Hematopoietic multipotent progenitor cell treated with erythropoietin and hydrocortisone succinate and interleukin-3 and kit ligand, for 17 days (in vitro differentiated cells): Measurements from ENCODE around the gene ASPHD2.
"Not testable (repeated sequence)": the region's sequence is repeated elsewhere in the genome, so short reads cannot be mapped to it uniquely, and the experiment has no call there.

Experiments
- DNase-seq: peaks from one replicate; pipeline ENCODE4 v3.0.0-alpha.2; 2015; ENCODE audit warnings: low spot score

The ASPHD2 gene

GRCh38 chr22:26416670-26417276 lies 12.3 kb upstream of the ASPHD2 start:
- DNase-seq: no peak

- DNase-seq: no peak
Observed at GRCh38 chr22:26417406-26417805, 11.7 kb upstream of the ASPHD2 start.

- DNase-seq: no peak
Observed at GRCh38 chr22:26418620-26419019, 10.4 kb upstream of the ASPHD2 start.

DNA sequence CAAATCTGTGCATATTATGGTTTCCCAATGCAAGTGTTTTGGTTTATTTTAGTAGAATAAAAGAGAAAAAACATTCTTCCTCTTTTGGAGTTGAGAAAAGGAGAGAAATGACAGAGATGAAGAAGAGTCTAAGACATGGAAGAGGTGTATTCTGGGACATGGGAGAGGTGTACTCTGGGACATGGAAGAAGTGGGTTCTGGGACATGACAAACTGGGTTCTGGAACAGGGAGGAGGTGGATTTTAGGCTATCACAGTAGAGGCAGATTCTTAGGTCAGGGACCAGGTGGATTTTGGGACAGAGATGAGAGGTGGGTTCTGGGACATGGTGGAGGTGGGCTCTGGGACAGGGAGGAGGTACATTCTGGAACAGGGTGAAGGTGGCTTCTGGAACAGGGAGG lies 2.1 kb upstream of the ASPHD2 start:
- DNase-seq: no peak

DNA sequence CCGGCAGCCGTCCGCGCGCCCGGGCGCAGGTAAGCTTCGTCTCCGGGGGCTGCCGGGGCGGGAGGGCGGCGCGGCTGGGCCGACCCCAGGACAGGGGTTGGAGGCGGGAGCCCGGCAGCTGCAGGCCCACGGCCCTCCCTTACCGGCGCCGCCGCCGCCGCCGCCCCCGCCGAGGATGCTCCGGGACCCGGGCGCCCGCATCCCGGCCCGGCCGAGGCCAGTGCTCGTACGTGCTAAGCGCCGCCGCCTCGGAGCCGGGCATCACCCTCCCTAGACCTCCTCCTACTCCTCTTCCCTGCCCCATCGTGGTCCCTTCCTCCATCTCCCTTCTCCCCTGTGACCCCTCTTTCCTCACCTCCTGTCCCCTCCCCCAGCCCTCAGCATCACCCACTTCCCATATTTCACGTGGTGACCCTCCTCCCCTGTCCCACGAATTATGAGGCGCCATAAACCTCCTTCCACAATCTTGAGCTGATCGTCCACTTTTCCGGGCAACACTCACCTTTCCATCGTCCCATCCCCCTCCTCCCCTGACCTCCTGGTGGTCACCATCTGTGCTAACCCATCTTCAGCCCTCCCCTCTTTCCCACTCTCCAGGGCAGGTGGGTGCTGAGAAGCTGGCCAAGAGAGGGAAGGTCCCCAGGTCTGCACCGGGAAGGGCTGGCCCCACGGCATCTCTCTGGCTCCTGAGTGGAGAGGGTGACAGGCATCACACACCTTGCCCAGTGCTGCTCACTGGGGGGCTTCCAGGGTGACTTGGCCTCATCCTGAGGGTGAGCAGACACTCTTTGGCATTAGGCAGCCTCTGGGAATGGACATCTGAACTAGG lies 612 bp downstream of the ASPHD2 start:
- no peak for DNase-seq

- no peak for DNase-seq
Observed at GRCh38 chr22:26430600-26430999, 1.5 kb downstream of the ASPHD2 start.

DNA sequence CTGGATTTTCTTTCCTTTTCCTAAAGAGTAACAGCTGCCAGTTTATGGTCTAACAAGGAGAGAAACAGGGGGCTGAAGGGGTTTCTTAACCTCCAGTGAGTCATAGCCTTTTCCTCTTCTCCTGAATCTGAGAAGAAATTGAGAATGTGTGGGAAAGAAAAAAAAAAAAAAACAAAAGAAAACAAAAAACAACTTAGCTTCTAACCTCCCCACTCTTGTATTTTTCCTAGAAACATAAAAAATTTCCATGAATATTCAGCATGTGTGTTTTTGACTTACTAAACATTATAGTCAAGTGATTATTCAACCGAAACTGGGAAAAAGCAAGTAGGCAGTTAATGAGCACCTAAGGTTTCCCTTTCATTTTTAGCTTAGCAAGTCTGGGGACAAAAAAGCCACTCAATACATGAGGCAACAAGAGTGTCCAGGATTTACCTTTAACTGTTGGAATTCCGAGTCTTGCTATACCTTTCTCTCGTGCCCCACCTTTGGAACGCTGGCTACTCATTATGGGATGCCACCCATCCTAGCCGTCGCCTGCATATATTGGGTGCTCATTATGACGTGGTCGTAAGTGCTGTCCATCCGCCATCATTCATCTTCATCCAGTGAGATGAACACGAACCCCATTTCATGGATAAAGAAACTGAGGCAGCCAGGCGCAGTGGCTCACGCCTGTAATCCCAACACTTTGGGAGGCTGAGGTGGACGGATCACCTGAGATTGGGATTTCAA lies 2.4 kb downstream of the ASPHD2 start:
- no peak for DNase-seq

GRCh38 chr22:26432619-26433311 lies 3.7 kb downstream of the ASPHD2 start:
- no peak for DNase-seq

GRCh38 chr22:26433805-26434204 lies 4.7 kb downstream of the ASPHD2 start:
- no peak for DNase-seq

DNA sequence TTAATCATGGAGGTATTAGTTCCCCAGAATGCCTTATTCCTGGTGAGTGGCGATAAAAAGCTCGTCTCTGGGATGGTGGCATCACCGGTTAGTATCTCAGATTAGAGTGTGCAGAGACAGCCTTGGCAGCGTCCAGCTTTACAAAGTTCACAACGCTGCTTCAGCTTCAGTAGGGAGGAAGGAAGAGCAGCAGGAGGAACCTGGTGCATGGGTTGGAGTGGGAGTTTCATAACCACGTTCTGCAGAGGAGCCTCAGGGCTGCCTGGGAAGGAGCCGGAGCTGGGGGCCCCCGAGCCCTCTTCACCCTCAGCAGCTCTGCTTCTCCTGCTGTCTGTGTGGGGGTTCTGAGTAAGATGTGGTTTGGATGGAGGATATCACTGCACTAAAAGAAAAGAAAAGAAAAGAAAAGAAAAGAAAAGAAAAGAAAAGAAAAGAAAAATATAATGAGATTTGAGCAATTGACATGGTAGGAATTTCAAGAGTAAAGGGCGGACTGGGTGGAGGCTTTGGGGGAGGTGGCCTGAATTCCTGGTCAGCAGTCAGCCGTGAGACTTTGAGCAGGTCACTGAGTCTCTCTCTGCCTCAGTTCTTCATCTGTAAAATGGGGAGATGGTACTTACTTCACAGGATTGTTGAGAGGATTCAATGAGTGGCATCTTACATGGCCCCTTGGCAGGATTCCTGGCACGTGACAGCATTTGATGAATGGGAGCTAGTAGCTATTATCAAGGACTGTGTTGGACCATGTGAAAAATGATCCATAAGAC lies 6.5 kb downstream of the ASPHD2 start:
- no peak for DNase-seq

- DNase-seq: no peak
Observed at GRCh38 chr22:26436903-26437515, 7.9 kb downstream of the ASPHD2 start.

DNA sequence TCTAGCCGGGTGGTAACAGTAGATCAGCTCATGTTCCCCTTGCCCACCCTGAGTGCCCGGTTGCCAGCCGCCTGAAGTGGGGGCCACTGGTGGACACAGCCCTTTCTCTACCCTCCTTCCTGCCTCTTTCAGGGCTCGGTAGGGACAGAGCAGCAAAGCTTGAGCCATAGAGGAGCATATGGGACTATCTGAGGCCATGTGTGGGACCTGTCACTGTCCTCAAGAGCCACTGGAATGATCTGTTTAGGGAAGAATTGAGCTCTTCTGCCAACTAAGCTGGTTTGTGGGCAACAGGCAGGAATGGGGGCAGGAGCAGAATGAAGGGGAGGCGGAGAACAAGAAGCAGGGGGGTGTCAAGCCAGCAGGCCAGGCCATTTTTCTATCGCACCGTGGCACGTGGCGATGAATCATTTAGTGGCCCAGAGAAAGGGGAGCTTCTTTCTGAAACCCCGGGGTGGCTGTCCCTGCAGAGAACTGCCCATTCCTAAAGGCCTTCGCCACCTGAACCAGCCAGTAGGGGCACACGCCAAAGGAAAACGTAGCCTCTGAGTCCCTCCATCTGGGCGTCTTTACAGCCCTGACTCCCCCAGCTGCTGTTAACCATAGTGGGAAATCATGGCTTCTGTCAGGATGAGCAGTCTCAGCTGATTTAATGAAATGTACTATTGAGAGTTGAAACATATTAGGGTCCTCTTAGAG lies 8.8 kb downstream of the ASPHD2 start:
- no peak for DNase-seq

DNA sequence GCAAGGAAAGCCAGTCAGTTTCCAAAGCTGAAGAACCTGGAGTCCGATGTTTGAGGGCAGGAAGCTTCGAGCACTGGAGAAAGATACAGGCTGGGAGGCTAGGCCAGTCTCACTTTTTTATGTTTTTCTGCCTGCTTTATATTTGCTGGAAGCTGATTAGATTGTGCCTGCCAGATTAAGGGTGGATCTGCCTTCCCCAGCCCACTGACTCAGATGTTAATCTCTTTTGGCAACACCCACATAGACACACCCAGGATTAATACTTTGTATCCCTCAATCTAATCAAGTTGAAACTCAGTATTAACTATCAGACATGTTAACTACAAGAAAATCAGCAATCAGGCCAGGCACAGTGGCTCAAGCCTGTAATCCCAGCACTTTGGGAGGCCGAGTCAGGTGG lies 9.7 kb downstream of the ASPHD2 start:
- DNase-seq: not testable (repeated sequence)

GRCh38 chr22:26439559-26439958 lies 10.5 kb downstream of the ASPHD2 start:
- no peak for DNase-seq

DNA sequence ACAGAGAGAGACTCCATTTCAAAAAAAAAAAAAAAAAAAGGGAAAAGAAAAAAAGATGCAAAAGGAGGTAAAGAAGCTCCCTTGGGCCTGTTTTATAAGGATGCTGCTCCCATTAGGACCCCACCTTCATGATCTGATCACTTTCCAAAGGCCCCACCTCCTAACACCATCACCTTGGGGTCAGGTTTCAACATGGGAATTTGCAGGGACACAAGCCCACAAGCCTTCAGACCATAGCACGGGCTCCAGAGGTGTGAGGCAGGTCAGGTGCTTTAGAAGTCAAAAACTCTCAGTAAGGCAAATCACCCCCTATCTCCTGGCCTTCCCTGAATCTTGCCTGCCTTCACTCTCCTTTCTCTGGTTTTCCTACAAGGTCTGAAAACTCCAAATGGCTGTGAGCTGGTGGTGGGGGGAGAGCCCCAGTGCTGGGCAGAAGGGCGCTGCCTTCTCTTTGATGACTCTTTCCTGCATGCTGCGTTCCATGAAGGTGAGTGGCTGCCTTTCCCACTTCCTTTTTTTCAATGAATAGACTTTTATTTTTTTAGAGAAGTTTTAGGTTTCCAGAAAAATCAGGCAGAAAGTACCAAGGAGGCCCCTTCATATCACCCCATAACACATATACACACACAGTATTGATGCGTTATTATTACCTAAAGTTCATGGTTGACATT lies 13.2 kb downstream of the ASPHD2 start:
- DNase-seq: no peak

DNA sequence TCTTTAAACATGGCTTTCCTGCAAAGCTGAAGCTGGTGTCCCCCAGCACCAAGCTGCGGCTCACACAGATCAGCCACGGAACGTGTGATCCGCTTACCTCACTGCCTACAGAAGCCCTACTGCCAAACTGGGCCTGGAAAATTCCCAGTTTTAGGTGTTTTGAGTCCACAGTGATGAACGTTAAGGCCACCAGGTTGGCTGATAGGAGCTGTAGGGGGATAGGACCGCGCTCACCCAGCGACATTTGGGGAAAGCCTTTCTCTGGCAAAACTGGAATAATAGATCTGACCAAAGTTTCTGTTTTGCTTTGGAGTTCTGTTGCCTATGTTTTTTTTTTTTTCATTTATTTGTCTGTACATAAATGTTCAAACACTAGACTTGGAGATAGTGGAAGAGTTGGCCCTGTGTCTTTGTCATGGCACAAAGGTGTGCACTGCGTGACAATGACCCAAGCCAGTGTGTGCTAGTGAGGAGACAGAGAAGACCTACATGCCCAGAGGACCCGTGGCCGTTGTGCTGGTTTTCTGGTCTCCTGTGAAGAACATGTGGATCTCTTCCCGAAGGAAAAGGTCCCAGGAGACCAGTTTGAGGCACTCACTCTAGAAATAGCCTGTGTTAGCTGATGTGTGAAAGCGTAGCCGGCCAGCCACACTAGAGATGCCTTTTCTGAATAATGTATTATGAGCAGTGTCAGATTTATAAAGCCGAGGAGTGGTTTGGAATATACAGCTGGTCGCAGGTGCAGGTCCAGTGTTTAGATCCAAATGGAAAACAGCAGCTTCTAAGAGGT lies 15.0 kb downstream of the ASPHD2 start:
- DNase-seq: no peak

DNA sequence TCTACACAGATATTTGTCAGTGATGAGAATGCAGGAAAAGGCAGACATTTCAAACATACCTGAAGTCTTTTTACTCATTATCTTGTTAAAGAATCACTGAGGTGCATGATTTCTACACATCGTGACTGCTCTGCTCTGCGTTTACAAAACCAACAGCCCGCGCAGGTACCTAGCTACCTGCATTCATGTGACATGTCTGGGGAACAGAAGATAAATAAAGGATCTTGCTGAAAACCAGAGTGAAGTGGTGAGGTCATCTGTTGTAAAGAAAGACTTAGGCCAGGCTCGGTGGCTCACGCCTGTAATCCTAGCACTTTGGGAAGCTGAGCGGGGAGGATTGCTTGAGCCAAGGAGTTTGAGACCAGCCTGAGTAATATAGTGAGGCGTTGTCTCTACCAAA lies 15.7 kb downstream of the ASPHD2 start:
- DNase-seq: no peak

DNA sequence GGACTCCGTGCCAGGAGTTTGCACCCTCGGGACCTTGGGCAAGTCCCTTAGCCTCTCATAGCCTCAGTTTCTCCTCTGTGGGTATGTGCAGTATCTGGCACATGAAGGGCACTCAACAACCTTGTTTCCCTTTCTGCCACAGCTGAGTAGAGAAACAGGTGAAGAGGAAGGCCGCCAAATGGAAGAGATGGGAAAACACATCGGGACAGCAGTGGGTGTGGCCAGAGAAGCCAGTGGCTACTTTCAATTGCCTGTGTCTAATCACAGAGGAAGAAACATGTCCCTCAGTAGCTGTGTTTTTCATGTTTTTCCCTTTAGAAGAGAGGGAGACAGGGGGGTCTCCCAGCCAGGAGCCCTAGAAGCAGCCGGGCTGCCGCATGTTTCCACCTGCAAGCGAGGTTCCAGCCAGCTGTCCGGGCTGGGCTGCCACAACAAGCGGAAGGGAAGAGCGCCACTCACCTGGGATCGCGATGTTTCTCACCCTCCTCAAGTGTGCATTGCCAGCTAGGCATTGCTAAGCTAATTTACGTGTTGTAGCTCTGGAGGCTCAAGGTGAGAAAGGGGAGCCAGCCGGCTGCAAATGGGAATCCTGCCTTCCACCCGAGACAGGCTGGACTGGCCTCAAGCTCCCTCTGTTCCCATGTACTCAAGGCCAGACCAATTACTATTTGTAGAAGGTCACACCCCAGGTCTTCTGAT lies 16.7 kb downstream of the ASPHD2 start:
- DNase-seq: no peak
